HG03280 (cell line): ENCODE data around the gene ECT2L.

Source experiments
- ATAC-seq: cut with Tn5 transposase; IDR thresholded peaks from one replicate; pipeline ENCODE4 v1.9.1; 2021; ENCODE audit warnings: mild to moderate bottlenecking, moderate library complexity; ENCODE audit not compliant: unreplicated experiment

The ECT2L gene

GRCh38 chr6:138795809-138796603 is at the start of gene ECT2L:
Gene ECT2L (plus strand): TSS chr6:138796087. CDS start chr6:138813275, 17,188 bp downstream.
- no peak for ATAC-seq

DNA sequence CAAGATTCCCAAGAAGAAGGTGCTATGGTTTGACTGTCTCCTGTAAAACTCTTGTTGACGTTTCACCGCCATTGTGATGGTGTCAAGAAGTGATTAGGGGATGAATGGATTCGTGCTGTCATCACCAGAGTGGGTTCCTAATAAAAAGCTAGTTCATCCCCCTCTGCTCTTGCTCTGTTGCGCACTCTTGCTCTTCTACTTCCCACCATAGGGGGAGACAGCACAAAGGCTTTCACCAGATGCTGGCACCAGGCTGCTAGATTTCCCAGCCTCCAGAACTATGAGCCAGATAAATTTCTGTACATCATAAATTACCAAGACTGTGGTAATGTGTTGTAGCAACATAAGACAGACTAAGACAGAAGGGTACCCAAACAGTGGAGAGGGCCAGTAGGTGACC is 43.9 kb upstream of the ECT2L start:
- no peak for ATAC-seq

GRCh38 chr6:138757136-138757535 is 38.8 kb upstream of the ECT2L start:
- ATAC-seq = no peak

GRCh38 chr6:138765896-138766655 is 29.8 kb upstream of the ECT2L start:
- no peak for ATAC-seq

- no peak for ATAC-seq
Observed at GRCh38 chr6:138769102-138769676, 26.7 kb upstream of the ECT2L start.

- no peak for ATAC-seq
Observed at GRCh38 chr6:138772596-138773176, 23.2 kb upstream of the ECT2L start.

DNA sequence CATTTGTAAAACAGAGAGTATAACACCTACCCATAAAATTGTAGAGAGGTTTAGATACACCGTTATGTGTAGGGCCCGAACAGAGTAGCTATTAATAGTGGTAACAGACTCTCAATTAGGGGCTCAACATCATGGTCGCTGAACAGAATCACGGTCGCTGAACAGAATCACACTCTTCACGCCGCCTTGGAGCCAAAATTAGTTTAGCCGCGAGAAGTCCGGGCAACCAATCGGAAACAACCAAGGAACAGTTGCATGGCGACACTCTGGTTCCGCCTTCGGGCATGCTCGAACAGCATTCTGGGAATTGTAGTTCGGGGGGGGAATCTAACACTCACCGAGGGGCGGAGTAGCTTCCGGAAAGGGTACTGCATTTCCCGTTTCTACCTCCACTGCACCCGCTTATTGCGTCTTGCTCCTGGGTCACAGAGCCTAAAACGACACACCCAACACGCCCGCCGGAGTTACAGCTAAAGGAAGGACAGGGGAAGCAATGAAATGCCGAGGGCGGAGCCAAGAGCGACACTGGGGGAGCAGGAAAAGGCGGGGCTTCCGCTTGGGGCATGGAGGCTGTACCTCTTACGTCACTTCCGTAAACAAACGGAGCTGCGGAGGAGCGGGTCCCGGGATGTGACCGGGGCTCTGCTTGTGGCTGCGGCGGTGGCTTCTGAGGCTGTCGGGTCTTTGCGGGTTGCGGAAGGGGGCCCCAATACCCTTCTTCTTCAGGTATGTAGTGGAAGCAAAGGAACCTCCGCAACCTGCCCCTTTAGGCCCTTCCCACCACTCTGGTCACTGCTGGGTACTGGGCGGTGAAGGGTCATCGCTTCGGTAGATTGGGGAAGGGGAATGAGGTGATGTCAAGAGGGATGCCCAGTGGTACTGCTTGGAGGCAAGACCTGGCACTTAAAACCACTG is 22.5 kb upstream of the ECT2L start, which contains the start of gene CCDC28A:
TSS of gene CCDC28A (plus strand) at position 593 of the 915 bp plus-strand sequence. CDS start 2,352 bp downstream, outside the sequence.
- peak; percentile 94 for ATAC-seq

- no peak for ATAC-seq
Observed at GRCh38 chr6:138774370-138774769, 21.5 kb upstream of the ECT2L start.

DNA sequence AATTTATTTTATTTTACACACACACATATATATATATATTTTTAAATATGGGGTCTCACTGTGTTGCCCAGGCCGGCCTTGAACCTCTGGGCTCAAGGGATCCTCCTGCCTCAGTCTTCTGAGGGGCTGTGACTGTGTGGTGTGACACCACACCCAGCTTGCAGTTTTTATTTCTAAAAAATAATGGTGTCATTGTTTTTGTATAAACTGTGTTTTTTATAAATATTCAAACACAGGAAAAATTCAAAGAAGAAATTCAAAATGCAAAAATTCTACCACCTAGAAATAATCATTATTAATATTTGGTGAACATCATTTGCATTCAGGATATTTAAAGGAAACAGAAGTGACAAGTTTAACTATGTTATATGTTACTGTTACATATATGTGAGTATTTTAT is 19.2 kb upstream of the ECT2L start:
- no peak for ATAC-seq

DNA sequence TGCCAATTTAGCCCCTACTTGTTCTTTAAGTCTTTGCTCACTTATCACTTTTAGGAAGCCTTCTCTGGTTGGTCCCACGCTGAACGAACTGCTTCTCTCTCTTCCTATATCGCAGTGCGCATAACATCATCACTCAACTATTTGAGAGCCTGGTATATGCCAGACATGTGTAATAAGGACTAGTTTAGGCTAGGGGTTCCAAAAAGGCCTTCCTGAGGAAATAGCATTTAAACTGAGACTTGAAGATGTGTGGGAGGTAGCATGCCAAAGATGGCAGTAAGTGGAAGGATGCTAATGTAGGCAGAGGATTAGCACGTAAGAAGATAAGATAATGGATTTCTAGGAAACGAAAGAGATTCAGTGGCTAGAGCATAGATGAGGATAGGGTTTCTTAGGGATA is 17.6 kb upstream of the ECT2L start:
- no peak for ATAC-seq

DNA sequence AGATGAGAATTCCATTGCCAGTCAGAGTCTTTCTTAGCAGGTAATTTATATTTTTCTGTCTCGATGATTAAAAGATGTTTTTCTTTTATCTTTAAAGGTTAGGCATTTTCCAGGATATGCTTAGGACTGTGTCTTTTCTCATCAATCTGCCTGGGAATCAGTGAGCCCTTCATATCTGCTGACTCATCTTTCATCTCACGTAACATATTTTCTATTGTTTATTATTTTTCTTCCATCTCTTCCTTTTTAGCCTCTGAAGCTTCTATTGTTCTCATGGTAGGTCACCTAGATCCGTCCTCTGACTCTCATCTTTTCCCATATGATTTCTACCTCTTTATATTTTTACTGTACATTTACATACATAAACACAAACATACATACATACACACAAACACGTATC is 13.6 kb upstream of the ECT2L start:
- ATAC-seq = no peak

- no peak for ATAC-seq
Observed at GRCh38 chr6:138785079-138785478, 10.8 kb upstream of the ECT2L start.

- ATAC-seq = no peak
Observed at GRCh38 chr6:138785980-138786379, 9.9 kb upstream of the ECT2L start.

GRCh38 chr6:138787138-138787537 is 8.7 kb upstream of the ECT2L start:
- ATAC-seq = no peak

DNA sequence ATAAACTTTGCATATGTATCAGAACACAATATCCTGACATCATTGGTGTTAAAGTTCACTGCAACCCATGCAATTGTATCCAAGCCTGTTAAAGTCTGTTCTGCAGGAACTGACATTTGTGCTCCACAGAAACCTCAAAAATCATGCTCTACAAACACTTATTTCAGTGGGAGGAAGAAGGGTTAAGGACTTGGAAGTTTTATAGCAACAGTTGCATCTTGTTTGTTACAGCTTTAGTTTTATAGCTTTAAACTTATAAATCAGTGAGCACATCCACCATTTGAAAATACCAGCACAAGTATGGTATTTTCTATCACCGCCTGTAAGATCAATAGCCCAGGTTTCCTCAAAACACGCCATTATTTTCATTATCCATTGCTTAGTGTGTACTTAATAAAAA is 884 bp downstream of the ECT2L start:
- no peak for ATAC-seq

- ATAC-seq = no peak
Observed at GRCh38 chr6:138797806-138798446, 2.0 kb downstream of the ECT2L start.

DNA sequence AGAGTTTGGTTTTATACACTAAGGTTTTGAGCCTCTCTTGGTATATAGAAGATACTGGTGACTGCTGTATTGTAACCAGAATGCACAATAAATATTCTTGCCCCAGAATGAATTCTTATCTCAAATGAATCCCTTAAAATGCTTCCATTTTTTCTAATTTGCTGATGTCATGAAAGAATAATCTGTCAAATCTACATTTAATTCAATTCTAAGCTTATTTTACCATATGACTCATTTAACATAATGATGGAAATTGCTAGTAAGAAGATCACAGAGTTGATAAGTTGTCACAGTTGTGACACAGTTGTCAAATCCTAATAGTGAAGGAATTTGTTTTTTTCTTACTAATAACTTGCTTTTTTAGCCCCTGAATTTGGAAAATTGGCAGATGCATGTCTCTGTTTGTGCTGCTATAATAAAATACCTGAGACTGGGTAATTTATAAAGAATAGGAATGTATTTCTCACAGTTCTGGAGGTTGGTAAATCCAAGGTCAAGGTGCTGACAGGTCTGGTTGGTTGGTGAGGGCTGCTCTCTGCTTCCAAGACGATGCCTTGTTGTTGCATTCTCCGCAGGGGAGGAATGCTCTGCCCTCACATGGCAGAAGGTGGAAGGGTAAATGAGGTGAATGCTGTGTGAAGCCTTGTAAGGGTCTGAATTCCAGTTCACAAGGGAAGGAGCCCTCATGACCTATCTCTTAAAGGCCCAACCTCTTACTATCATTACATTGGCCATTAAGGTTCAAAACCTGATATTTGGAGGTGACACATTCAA is 4.7 kb downstream of the ECT2L start:
- ATAC-seq = no peak

- no peak for ATAC-seq
Observed at GRCh38 chr6:138803331-138803730, 7.4 kb downstream of the ECT2L start.

GRCh38 chr6:138803861-138804260 is 8.0 kb downstream of the ECT2L start:
- no peak for ATAC-seq
